NCI-H2196 (cell line): ENCODE measurements around the gene MFRP.

Experiments used
- DNase-seq: peaks from one replicate; lab custom pipeline; 2025; ENCODE audit not compliant: unreplicated experiment; lab: John Stamatoyannopoulos, UW

MFRP gene

GRCh38 chr11:119373059-119373920, 26.8 kb upstream of the MFRP start:
- no peak for DNase-seq

GRCh38 chr11:119372260-119373058, 26.0 kb upstream of the MFRP start:
- DNase-seq: no peak

GRCh38 chr11:119371778-119372182, 25.3 kb upstream of the MFRP start:
- peak; percentile 71 for DNase-seq

- no peak for DNase-seq
Measured at GRCh38 chr11:119371067-119371601, 24.6 kb upstream of the MFRP start.

GRCh38 chr11:119370486-119371046, 24.1 kb upstream of the MFRP start:
- DNase-seq: no peak

GRCh38 chr11:119369132-119369925, 22.8 kb upstream of the MFRP start:
- no peak for DNase-seq

DNA sequence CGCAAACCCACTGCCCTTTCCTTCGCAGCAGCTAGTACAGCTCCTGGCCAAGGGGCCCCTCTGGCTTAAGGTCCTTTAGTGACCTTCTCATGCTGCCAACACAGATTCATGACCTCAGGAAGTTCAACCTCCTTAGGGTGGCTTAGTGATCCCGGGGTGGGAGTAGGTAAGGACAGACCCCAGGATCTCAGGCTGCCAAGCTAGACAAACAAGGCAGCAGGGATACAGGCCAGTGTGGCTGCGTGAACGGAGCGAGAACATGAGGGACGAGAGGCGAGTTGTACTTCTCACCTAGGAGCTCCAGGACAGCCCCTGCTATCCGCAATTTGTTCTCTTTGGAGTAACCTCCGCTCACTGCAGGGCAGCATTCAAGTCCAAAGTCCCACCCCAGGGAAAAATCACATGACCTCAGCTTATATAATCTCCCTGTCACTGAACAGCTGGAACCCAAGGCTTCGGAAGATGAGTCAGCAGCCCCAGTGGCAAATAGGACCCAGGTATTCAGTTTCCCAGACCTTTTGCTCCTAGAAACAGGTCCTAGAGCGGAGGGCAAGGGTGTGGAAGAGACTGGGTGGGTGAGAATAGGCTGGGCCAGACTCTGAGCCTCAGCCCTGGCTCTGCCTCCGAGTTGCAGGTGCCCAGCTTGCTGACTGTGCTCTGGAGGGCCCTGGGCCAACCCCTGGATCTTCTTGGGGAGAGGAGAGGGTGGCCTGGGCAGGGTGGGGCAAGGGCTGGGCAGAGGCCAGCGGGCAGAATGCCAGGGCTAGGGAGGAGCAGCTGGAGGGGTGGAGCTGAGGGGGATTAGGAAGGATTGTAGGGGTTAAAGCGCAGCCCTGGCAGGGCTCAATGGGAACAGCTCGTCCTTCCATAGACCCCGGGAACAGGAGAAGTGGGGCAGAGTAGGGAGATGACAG, 21.9 kb upstream of the MFRP start:
- DNase-seq: peak; percentile 57

DNA sequence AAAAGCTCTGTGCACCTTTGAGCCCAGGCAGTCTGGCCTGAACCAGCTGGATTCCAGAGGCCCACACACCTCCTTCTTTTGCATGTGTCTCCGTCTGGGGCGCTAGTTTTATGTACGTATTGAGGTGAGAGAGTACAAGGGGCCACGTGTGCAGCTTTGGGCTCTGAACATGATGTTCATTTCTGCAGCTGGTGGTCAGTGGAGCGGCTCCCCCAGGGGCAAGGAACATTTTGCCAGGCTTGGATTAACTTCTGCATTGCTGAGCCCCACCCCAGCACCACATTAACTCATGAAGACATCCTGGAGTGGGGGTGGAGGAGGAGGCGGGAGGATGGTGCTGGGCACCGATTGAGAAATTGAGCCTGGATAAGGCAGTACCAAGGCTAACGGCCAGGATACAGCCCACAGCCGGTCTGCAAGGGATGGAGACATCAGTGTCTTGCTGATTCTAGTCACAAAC, 21.2 kb upstream of the MFRP start:
- no peak for DNase-seq

GRCh38 chr11:119366690-119367620, 20.4 kb upstream of the MFRP start:
- no peak for DNase-seq

GRCh38 chr11:119365071-119365591, 18.6 kb upstream of the MFRP start:
- no peak for DNase-seq

DNA sequence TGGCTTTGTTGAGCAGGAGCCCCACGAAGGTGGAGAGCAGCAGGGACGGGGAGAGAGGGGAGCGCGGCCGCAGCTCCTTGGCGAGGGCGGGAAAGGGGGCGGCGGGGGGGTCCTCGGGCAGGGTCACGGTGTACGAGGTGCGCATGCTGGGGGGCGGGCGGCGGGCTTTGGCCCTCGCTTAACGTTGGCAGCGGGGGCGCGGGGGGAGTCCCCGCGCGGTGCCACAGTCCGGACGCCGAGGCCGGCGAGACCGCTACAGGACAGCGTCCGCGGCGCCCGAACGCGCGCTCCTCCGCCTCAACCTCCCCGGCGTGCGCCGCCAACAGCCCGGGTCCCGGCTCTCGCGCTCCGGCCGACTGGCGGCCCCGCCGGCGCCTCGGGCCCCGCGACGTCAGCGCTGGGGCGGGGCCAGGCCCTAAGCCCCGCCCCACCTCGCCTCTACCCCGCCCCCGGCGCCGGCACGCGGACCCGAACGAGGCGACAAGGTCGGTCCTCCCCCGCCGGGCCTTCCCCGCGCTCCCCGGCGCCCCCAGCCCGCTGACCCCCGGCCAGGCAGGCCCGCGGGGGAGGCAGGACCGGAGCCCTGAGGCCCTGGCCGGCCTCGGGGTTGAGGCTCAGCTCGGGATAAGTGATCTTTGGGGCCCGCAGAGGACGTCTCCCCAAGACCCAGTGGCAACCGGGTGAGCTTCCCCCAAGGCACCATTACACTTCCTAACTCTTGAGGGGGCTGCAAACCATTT, 17.5 kb upstream of the MFRP start:
- peak; percentile 40 for DNase-seq

DNA sequence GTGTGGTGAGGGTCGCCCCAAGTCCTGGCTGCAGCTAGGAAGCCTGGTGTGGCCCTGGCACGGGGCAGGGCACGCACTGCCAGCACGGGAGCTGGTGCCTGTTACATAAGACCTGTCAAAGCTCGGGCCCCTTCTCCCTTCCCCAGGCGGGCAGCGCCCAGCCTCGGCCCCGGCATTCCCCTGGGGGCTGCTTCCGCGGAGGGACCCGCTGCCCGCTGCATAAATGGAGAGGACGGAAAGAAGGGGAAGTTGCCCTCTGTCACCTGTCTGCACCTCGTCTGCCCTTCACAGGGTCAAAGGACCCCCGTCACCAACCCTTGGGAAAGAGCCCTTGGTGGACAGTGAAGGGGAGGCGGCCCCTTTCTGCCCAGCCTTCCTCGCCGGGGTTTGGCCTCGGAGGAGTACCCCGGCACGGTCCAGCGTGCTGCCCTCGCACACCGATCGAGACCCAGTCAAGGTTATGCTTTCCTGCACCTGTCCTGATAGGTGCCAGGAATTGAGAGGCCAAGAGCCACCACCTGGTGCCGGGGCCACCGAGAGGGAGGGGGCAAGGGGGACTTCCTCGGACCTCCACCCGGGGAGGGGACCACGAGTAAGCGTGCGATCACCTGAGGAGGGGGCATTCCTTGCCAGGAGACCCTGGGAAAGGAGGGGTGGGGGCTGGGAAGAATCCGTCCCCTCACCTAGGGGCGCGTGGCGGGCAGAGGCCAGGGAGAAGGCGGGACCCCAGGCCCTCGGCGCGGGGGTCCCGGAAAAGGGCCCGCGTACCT, 16.8 kb upstream of the MFRP start:
- no peak for DNase-seq

GRCh38 chr11:119362741-119363080, 16.2 kb upstream of the MFRP start:
- DNase-seq: no peak

- DNase-seq: no peak
Measured at GRCh38 chr11:119361941-119362725, 15.6 kb upstream of the MFRP start.

- DNase-seq: peak; percentile 83
Measured at GRCh38 chr11:119361056-119361787, 14.7 kb upstream of the MFRP start.
